K562 (cell line): Measurements from ENCODE around the gene ZNF598. TPM values are rescaled to one million over a fixed set of nuclear protein-coding genes. Genes with fewer than 3 reads are reported as not detected.
A peak's percentile ranks its signal among the peaks of the same experiment; 100 is the strongest.

ENCODE experiments used
- ATAC-seq: fragments of 200-7000 bp; cut with Tn5 transposase; 3 replicates; pipeline ENCODE4 v1.9.1; 2020; ENCODE audit warnings: moderate library complexity
- BruUV-seq: library from RNA; stranded (reverse); fragments of 400-500 nt; replicated peaks from 2 replicates; lab custom pipeline; 2021; lab: Mats Ljungman, UMichigan
- CTCF ChIA-PET: fragments of 300-600 bp; formaldehyde crosslinking; extraction: SDS; loops from one replicate; lab custom pipeline; 2021; ENCODE audit warnings: low intra/inter-chr PET ratio; lab: Yijun Ruan, JAX
- POLR2A ChIA-PET: fragments of 300-600, 350-650 bp; sonication (Branson Sonifier 250); formaldehyde crosslinking; extraction: SDS; loops from one replicate; lab custom pipeline; 2021; ENCODE audit warnings: antibody characterized with exemption, inconsistent platforms; lab: Yijun Ruan, JAX
- DNase-seq, 4 experiments: peaks; one replicate each; pipeline versions ENCODE4 v3.0.0 to v3.0.0-alpha.2; 2011 to 2018; ENCODE audit warnings: low spot score in 3 of 4, mixed read lengths in 3 of 4; ENCODE audit errors: extremely low read depth in 1 of 4
- FAIRE-seq: peaks from 2 replicates; lab custom pipeline; 2011; peaks lifted over from hg19 to GRCh38; lab: Jason Lieb, UNC
- H2AFZ ChIP-seq: 2 replicates; pipeline ENCODE4 v1.6.0; 2011; ENCODE audit warnings: low read depth, low read length, control low read depth, inconsistent platforms
- H3K27ac ChIP-seq: fragments of 200-600 bp; 3 replicates; pipeline ENCODE4 v1.8.0; 2011; ENCODE audit warnings: low read depth, mild to moderate bottlenecking, control low read depth, inconsistent platforms, low read length, moderate library complexity, mixed read lengths; ENCODE audit errors: extremely low read depth
- H3K27me3 ChIP-seq, 2 experiments: fragments of 300-600 bp in 1 of 2; 2 replicates in 1 of 2; 3 replicates in 1 of 2; pipeline versions ENCODE4 v1.6.0 to v1.8.0; 2011; ENCODE audit warnings: inconsistent platforms in 2 of 2, low read length in 2 of 2, mild to moderate bottlenecking in 1 of 2, mixed read lengths in 1 of 2, moderate library complexity in 1 of 2; ENCODE audit not compliant: control insufficient read depth in 2 of 2, insufficient read depth in 2 of 2
- H3K36me3 ChIP-seq: fragments of 300-600 bp; 3 replicates; pipeline ENCODE4 v1.8.0; 2011; ENCODE audit warnings: mild to moderate bottlenecking, low read length, inconsistent platforms; ENCODE audit not compliant: control insufficient read depth, insufficient read depth
- H3K4me1 ChIP-seq, 2 experiments: fragments of 200-600 bp in 1 of 2; replicated peaks in 1 of 2; 2 replicates in 1 of 2; 3 replicates in 1 of 2; pipeline versions ENCODE4 v1.5.1 to v1.8.0; 2011; ENCODE audit warnings: inconsistent platforms in 2 of 2, low read length in 2 of 2, mild to moderate bottlenecking in 1 of 2, mixed read lengths in 1 of 2, moderate library complexity in 1 of 2; ENCODE audit not compliant: control insufficient read depth in 2 of 2, insufficient read depth in 2 of 2
- H3K4me2 ChIP-seq: 2 replicates; pipeline ENCODE4 v1.6.1; 2011; ENCODE audit warnings: low read length, control low read depth, inconsistent platforms, mixed read lengths; ENCODE audit not compliant: insufficient read depth
- H3K4me3 ChIP-seq: fragments of 200-600 bp; sonication (generic), shearing (Covaris generic); 2 replicates; pipeline ENCODE4 v1.5.1; 2016; ENCODE audit warnings: control low read depth, inconsistent platforms
- H3K79me2 ChIP-seq: fragments of 200-600 bp; 3 replicates; pipeline ENCODE4 v1.8.0; 2011; ENCODE audit warnings: low read length, inconsistent platforms; ENCODE audit not compliant: control insufficient read depth, insufficient read depth
- H3K9ac ChIP-seq, 2 experiments: 2 replicates each; pipeline versions ENCODE4 v1.6.0 to v1.6.1; 2011; ENCODE audit warnings: low read depth in 2 of 2, low read length in 2 of 2, control low read depth in 1 of 2, inconsistent platforms in 1 of 2, mild to moderate bottlenecking in 1 of 2, mixed read lengths in 1 of 2; ENCODE audit not compliant: insufficient read depth in 1 of 2
- H3K9me1 ChIP-seq: one replicate; pipeline ENCODE4 v1.6.0; 2011; ENCODE audit warnings: inconsistent platforms, mild to moderate bottlenecking, low read length, moderate library complexity; ENCODE audit not compliant: control insufficient read depth, insufficient read depth
- H3K9me3 ChIP-seq: replicated peaks from 2 replicates; pipeline ENCODE4 v1.5.1; 2011; ENCODE audit warnings: low read depth, low read length, inconsistent platforms; ENCODE audit not compliant: control insufficient read depth, insufficient read depth
- H4K20me1 ChIP-seq: replicated peaks from 2 replicates; pipeline ENCODE4 v1.6.1; 2011; ENCODE audit warnings: low read length, inconsistent platforms, mixed read lengths; ENCODE audit not compliant: control insufficient read depth, insufficient read depth
- JUNB ChIP-seq: fragments of 450-650 bp; formaldehyde crosslinking; conservative IDR thresholded peaks from 2 replicates; pipeline ENCODE4 v1.4.0; 2020; ENCODE audit warnings: mild to moderate bottlenecking
- L3MBTL2 ChIP-seq: fragments of 450-650 bp; IDR thresholded peaks from 2 replicates; pipeline ENCODE4 v1.6.1; 2016; ENCODE audit warnings: mild to moderate bottlenecking, moderate library complexity
- NFE2 ChIP-seq: IDR thresholded peaks from 2 replicates; pipeline ENCODE4 v1.6.1; 2014; ENCODE audit warnings: antibody characterized with exemption, low read depth
- POLR2G ChIP-seq: fragments of 200-400 bp; formaldehyde crosslinking; IDR thresholded peaks from 2 replicates; pipeline ENCODE4 v1.6.1; 2017; ENCODE audit warnings: low read depth, mild to moderate bottlenecking, antibody characterized with exemption, low read length, moderate library complexity
- RBFOX2 ChIP-seq: fragments of 200-400 bp; formaldehyde crosslinking; IDR thresholded peaks from 2 replicates; pipeline ENCODE4 v1.6.1; 2017; ENCODE audit warnings: low read depth, mild to moderate bottlenecking, low read length, moderate library complexity
- RBM14 ChIP-seq: fragments of 200-400 bp; formaldehyde crosslinking; IDR thresholded peaks from 2 replicates; pipeline ENCODE4 v1.6.1; 2018; ENCODE audit warnings: low read depth, mild to moderate bottlenecking, low read length, moderate library complexity, borderline replicate concordance; ENCODE audit not compliant: insufficient read depth
- SIX5 ChIP-seq, 2 experiments: IDR thresholded peaks; 2 replicates each; pipeline ENCODE4 v1.6.1; 2011; ENCODE audit warnings: low read length in 2 of 2, borderline replicate concordance in 1 of 2, low read depth in 1 of 2, mild to moderate bottlenecking in 1 of 2, moderate library complexity in 1 of 2; ENCODE audit not compliant: insufficient read depth in 1 of 2
- WGBS: fragments of 100-300 bp; shearing (Covaris generic); methylation state at CpG from one replicate; pipeline ENCODE4 v1.1.6; 2016; ENCODE audit warnings: low coverage, mixed read lengths; ENCODE audit not compliant: insufficient coverage; ENCODE audit errors: missing lambda C conversion rate; 5-methylcytosine and 5-hydroxymethylcytosine counted together
- in situ Hi-C: fragments of 300-500 bp; cut with MboI; formaldehyde crosslinking; loops from 4 replicates; pipeline ENCODE4 v1.15.0; 2018; ENCODE audit warnings: inconsistent platforms, mixed read lengths
- intact Hi-C: fragments of 100-400 bp; cut with micrococcal nuclease; formaldehyde crosslinking; loops from 2 replicates; pipeline ENCODE4 v1.14.2; 2022
- polyA plus RNA-seq, 8 experiments: library from polyadenylated mRNA; depleted of rRNA in 4 of 8; stranded (reverse) in 5 of 8; unstranded in 3 of 8; fragments of >200 nt; fragmentation: Nextera tagmentation in 2 of 8; fragmentation: Illumina TruSeq in 1 of 8; extraction: Ambion mirVana in 2 of 8; extraction: Trizol in 1 of 8; gene quantifications; 2 replicates each; pipeline versions ENCODE4 v1.2.1 to v1.2.3, GENCODE V29; 2011 to 2014; ENCODE audit warnings: inconsistent platforms in 1 of 8, missing spikeins in 1 of 8
- total RNA-seq, 7 experiments: library from RNA; depleted of rRNA in 6 of 7; stranded (reverse); fragments of >200 nt in 6 of 7; fragmentation: Illumina TruSeq in 2 of 7; extraction: Trizol in 2 of 7; gene quantifications; 2 replicates each; pipeline versions ENCODE4 v1.2.1 to v1.2.3, GENCODE V29; 2011 to 2021; ENCODE audit warnings: low replicate concordance in 1 of 7
- TF ChIP-seq, protein P1 (sequence below): sonication (generic); formaldehyde crosslinking; IDR thresholded peaks from 2 replicates; pipeline ENCODE4 v1.8.0; 2022; ENCODE audit warnings: mild to moderate bottlenecking, low read depth, missing genetic modification reagents
- TF ChIP-seq, protein P2 (sequence below): sonication (generic); formaldehyde crosslinking; IDR thresholded peaks from 2 replicates; pipeline ENCODE4 v1.8.1; 2023; ENCODE audit warnings: mild to moderate bottlenecking, missing genetic modification reagents
- TF ChIP-seq, protein P3 (sequence below): sonication (generic); formaldehyde crosslinking; IDR thresholded peaks from 2 replicates; pipeline ENCODE4 v1.8.1; 2023; ENCODE audit warnings: mild to moderate bottlenecking, missing genetic modification reagents

ZNF598 gene
- total and polyA plus RNA-seq, 9 of the 15 experiments (the other 6 are each of a cell fraction or from before 2014, with no cell fraction given), result 0.11 to 115 (median 29.6) TPM

DNA sequence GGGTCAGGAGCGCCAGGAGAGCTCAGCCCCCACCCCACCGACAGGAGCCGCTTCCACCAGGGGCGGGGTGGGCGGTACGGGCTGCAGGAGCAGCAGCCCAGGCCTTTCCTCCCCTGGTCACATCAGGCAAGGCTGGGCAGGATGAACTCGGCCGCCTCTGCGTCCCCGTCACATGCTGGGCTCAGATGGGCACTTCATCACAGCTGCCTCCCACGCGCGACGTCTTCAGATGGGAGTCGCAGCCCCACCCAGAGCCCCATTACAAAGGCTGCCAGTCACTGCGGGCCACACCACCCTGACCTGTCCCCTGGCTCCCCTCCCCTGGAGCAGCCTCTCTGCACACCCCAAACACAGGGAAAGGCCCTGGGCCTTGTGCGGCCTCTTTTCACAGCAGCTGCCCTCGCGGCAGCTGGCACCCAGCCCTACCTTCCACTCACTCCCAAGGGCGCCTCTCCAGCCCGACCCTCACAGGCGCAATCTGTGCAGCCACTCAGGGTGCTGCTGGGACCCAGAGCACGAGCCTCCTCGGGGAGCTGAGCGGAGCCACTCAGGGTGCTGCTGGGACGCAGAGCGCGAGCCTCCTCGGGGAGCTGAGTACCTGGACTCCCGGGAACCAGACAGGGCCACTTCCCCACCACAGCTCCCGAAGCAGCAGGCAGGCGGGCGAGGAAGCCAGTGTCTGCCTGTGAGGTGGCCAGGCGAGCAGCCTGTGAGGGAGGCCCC is 4.7 kb downstream of the ZNF598 start:
- TF ChIP-seq L3MBTL2 (no peak), RBFOX2 (peak; percentile 56), POLR2G (peak; percentile 69), SIX5 (IDR thresholded peaks at IDR 0.05; ENCODE audit: borderline replicate concordance in 1 of 2, insufficient read depth in 1 of 2, low read depth in 1 of 2, low read length in 2 of 2) (no peak), JUNB (no peak), NFE2 (no peak), RBM14 (peak; percentile 9; the same call in 1 of the 2 replicates)
- TF ChIP-seq, protein P1, sequence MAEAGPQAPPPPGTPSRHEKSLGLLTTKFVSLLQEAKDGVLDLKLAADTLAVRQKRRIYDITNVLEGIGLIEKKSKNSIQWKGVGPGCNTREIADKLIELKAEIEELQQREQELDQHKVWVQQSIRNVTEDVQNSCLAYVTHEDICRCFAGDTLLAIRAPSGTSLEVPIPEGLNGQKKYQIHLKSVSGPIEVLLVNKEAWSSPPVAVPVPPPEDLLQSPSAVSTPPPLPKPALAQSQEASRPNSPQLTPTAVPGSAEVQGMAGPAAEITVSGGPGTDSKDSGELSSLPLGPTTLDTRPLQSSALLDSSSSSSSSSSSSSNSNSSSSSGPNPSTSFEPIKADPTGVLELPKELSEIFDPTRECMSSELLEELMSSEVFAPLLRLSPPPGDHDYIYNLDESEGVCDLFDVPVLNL (CRISPR knock-in tag), result no peak
- TF ChIP-seq, protein P2, sequence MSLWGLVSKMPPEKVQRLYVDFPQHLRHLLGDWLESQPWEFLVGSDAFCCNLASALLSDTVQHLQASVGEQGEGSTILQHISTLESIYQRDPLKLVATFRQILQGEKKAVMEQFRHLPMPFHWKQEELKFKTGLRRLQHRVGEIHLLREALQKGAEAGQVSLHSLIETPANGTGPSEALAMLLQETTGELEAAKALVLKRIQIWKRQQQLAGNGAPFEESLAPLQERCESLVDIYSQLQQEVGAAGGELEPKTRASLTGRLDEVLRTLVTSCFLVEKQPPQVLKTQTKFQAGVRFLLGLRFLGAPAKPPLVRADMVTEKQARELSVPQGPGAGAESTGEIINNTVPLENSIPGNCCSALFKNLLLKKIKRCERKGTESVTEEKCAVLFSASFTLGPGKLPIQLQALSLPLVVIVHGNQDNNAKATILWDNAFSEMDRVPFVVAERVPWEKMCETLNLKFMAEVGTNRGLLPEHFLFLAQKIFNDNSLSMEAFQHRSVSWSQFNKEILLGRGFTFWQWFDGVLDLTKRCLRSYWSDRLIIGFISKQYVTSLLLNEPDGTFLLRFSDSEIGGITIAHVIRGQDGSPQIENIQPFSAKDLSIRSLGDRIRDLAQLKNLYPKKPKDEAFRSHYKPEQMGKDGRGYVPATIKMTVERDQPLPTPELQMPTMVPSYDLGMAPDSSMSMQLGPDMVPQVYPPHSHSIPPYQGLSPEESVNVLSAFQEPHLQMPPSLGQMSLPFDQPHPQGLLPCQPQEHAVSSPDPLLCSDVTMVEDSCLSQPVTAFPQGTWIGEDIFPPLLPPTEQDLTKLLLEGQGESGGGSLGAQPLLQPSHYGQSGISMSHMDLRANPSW (CRISPR knock-in tag), result no peak
- TF ChIP-seq, protein P3, sequence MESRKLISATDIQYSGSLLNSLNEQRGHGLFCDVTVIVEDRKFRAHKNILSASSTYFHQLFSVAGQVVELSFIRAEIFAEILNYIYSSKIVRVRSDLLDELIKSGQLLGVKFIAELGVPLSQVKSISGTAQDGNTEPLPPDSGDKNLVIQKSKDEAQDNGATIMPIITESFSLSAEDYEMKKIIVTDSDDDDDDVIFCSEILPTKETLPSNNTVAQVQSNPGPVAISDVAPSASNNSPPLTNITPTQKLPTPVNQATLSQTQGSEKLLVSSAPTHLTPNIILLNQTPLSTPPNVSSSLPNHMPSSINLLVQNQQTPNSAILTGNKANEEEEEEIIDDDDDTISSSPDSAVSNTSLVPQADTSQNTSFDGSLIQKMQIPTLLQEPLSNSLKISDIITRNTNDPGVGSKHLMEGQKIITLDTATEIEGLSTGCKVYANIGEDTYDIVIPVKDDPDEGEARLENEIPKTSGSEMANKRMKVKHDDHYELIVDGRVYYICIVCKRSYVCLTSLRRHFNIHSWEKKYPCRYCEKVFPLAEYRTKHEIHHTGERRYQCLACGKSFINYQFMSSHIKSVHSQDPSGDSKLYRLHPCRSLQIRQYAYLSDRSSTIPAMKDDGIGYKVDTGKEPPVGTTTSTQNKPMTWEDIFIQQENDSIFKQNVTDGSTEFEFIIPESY (CRISPR knock-in tag), result peak; percentile 67
- Histone ChIP-seq H3K27me3 (no peaks in the 10 kb centered on the region), H3K9ac (peak overlapping the region in 1 of 2 experiments; percentile 80; a peak in 2 of 4 replicates), H3K36me3 (peaks cover 79% of the 10 kb centered on the region; the same call in 2 of the 3 replicates), H3K4me2 (no peak overlapping the region), H3K4me1 (peaks cover 20 to 94% of the 10 kb centered on the region in 2 experiments), H3K27ac (no peak overlapping the region), H3K9me1 (peaks cover 19% of the 10 kb centered on the region), H4K20me1 (peaks cover 46% of the 10 kb centered on the region), H3K79me2 (peaks cover 73% of the 10 kb centered on the region), H2AFZ (no peak overlapping the region), H3K4me3 (no peak overlapping the region), H3K9me3 (no peaks in the 10 kb centered on the region)
- WGBS, result 83% methylated on average over 17 of the region's 34 CpGs
- in situ Hi-C loops, result no loop called here
- no peak for FAIRE-seq
- CTCF ChIA-PET, result interaction anchor here (0.8 kb wide), 1 partner anchor 149 kb away, joined by 4 read pairs; no protein-coding TSS in a partner anchor
- POLR2A ChIA-PET, result interaction anchor here (0.5 to 3.0 kb wide), 10 partner anchors 9 to 511 kb away, joined by 3 to 12 read pairs (median 4); partner anchors contain the start of genes ECI1 and TRAF7
- no peak for DNase-seq
- ATAC-seq, result no peak
- intact Hi-C loops, result no loop called here
- no TSS peak for BruUV-seq
